ENCODE data around the gene PIK3CG.
"Not testable (repeated sequence)": the region's sequence is repeated elsewhere in the genome, so short reads cannot be mapped to it uniquely, and the experiment has no call there.

PIK3CG gene

GRCh38 chr7:106938803-106939202 is 73.7 kb downstream of the PIK3CG start:
- in situ Hi-C loops (cut with HindIII; ENCODE audit: low pct_unique_long_range_greater_than_20kb, low sequenced_read_pairs) = no loop called here
- no peak for DNase-seq (ENCODE audit: low read depth in 1 of 2, low spot score in 1 of 2)
- no peak for TF ChIP-seq JUND (IDR thresholded peaks at IDR 0.05; ENCODE audit: low read depth)

- in situ Hi-C loops (cut with HindIII; ENCODE audit: low pct_unique_long_range_greater_than_20kb, low sequenced_read_pairs) = no loop called here
- no peak for TF ChIP-seq JUND (IDR thresholded peaks at IDR 0.05; ENCODE audit: low read depth)
- DNase-seq (ENCODE audit: low read depth in 1 of 2, low spot score in 1 of 2) = no peak
Observed at GRCh38 chr7:106944035-106944665, 79.1 kb downstream of the PIK3CG start.

- in situ Hi-C loops (cut with HindIII; ENCODE audit: low pct_unique_long_range_greater_than_20kb, low sequenced_read_pairs) = no loop called here
- peak; percentile 14 to 74 for DNase-seq (ENCODE audit: low read depth in 1 of 2, low spot score in 1 of 2)
- no peak for TF ChIP-seq JUND (IDR thresholded peaks at IDR 0.05; ENCODE audit: low read depth)
Observed at GRCh38 chr7:106947244-106947728, 82.2 kb downstream of the PIK3CG start.

GRCh38 chr7:106952001-106952657 is 87.0 kb downstream of the PIK3CG start:
- no peak for DNase-seq (ENCODE audit: low read depth in 1 of 2, low spot score in 1 of 2)
- no peak for TF ChIP-seq JUND (IDR thresholded peaks at IDR 0.05; ENCODE audit: low read depth)
- in situ Hi-C loops (cut with HindIII; ENCODE audit: low pct_unique_long_range_greater_than_20kb, low sequenced_read_pairs) = no loop called here

GRCh38 chr7:106952658-106953231 is 87.7 kb downstream of the PIK3CG start:
- DNase-seq (ENCODE audit: low read depth in 1 of 2, low spot score in 1 of 2) = no peak
- in situ Hi-C loops (cut with HindIII; ENCODE audit: low pct_unique_long_range_greater_than_20kb, low sequenced_read_pairs) = no loop called here
- no peak for TF ChIP-seq JUND (IDR thresholded peaks at IDR 0.05; ENCODE audit: low read depth)

- DNase-seq (ENCODE audit: low read depth in 1 of 2, low spot score in 1 of 2) = no peak
- in situ Hi-C loops (cut with HindIII; ENCODE audit: low pct_unique_long_range_greater_than_20kb, low sequenced_read_pairs) = no loop called here
- no peak for TF ChIP-seq JUND (IDR thresholded peaks at IDR 0.05; ENCODE audit: low read depth)
Observed at GRCh38 chr7:106954840-106955239, 89.8 kb downstream of the PIK3CG start.

GRCh38 chr7:106955857-106956256 is 90.8 kb downstream of the PIK3CG start:
- DNase-seq (ENCODE audit: low read depth in 1 of 2, low spot score in 1 of 2); in situ Hi-C loops (cut with HindIII; ENCODE audit: low pct_unique_long_range_greater_than_20kb, low sequenced_read_pairs): not testable (repeated sequence)
